ENCODE data around the gene NUP43.

DNA sequence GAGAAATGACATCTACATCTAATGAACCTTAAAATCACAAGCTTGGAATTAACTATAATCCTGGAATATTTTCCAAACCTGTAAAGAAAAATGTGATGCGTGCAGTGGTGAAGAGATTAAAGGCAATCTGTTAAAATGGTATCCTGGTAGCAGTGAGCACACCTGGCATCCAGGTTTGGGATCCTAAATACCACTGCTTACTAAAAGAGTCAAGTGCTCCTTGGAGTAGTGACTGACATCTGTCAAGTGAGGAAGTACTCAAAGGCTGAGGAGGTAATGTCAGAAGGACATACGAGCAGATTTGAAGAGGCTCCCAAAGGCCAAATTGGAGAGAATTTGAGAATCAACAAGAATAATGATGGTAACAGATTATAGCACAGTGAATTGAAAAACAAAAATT is 36.0 kb upstream of the NUP43 start:
- TF ChIP-seq POLR2A (IDR thresholded peaks at IDR 0.05; ENCODE audit: low read depth, low read length) (no peak), POLR2AphosphoS5 (IDR thresholded peaks at IDR 0.05; ENCODE audit: low read depth, low read length) (no peak), POU2F2 (IDR thresholded peaks at IDR 0.05; ENCODE audit: low read depth, low read length) (no peak), PAX5 (IDR thresholded peaks at IDR 0.05; ENCODE audit: insufficient read depth, low read length, severe bottlenecking) (no peak), TAF1 (IDR thresholded peaks at IDR 0.05; ENCODE audit: low read depth, low read length) (no peak)

All from GM12891 (cell line).